Fibroblast of skin of scalp (primary cell): ENCODE data around the gene RACK1.

Source experiments
- DNase-seq: peaks from one replicate; pipeline ENCODE4 v3.0.0-alpha.2; 2013

The RACK1 gene

DNA sequence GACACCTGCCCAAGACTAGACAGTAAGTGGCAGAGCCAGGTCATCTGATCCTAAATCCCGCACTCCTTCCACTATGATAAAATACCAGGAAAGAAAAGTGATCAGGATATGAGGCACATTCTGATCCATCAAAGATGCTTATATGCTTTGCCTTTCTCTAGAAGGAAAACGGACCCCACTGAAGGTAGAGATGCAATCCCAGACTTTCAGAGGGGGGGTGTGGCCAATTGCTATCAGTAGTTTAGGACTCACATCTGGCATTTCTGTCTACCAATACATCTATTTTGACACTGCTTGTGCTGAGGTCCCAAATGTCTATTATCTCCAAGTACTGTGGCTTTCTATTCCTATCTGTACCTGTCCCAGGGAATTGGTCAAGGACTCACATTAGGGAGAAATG is 15.6 kb upstream of the RACK1 start:
- DNase-seq, result no peak

GRCh38 chr5:181258576-181258975 is 14.9 kb upstream of the RACK1 start:
- no peak for DNase-seq

DNA sequence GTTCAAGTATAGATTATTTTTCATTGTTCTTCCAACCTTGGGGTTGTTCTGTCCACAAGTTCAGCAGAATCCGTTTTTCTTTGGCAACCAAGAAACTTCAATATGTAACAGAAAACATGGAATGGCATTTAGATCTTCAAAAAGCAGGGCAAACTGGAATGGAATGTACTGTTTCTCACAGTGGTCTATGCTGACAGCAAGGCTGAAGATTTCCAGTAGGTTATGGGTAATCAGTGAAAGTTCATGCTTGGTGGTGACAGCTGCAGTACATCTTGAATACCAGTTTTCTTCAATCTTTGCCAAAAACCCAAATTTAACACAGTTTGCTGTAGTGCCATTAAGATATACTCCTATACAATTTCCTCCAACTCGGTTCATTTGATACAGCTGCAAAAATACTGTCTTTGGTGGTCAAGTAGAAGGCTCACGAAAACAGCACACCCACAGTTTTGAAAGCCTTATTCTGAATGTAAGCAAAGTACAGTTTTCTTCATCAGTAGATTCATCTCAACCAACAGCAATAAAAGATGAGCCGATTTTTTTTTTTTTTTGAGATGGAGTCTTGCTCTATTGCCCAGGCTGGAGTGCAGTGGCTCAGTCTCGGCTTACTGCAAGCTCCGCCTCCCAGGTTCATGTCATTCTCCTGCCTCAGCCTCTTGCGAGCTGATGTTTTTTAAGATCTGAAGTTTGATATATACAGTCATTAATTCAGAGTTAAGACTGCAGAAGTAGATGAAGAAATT is 12.3 kb upstream of the RACK1 start:
- no peak for DNase-seq

DNA sequence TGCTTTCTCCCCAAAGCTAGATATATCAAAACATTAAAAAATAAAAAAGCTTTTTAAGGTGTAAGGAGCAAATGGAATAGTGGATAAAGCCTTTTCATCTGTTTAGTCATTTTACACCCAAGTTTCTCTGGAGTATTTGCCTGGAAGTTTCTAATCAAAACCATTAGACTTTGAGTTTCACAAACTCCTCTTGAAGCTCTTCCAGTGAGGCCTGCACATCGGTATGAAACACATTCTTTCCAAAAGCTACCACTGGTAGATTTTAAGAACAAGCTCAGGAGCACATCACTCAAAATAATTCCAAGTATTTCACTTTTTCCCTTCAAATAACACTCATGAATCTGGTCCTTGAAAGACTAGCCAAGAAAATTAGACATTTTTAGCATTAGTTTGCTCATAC is 11.6 kb upstream of the RACK1 start:
- DNase-seq, result no peak

DNA sequence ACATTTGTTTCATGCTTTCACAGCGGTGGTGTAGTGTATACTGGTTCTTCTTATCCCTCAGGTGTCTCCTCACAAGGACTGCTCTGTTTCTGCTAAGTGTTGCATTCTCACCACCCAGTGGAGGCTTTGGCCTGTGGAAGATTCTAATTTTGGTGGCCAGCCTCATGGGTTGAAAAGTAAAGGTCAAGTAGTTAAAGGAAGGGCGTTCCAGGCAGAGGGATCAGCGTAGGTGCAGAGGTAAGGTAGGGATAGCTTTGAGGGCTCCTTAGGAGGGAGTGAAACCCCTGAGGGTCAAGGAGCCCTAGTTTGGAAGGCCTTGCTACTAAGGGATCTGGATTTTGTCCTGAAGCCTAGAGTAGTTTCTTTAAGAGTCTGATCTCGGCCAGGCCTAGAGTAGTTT is 4.6 kb upstream of the RACK1 start:
- DNase-seq, result no peak

DNA sequence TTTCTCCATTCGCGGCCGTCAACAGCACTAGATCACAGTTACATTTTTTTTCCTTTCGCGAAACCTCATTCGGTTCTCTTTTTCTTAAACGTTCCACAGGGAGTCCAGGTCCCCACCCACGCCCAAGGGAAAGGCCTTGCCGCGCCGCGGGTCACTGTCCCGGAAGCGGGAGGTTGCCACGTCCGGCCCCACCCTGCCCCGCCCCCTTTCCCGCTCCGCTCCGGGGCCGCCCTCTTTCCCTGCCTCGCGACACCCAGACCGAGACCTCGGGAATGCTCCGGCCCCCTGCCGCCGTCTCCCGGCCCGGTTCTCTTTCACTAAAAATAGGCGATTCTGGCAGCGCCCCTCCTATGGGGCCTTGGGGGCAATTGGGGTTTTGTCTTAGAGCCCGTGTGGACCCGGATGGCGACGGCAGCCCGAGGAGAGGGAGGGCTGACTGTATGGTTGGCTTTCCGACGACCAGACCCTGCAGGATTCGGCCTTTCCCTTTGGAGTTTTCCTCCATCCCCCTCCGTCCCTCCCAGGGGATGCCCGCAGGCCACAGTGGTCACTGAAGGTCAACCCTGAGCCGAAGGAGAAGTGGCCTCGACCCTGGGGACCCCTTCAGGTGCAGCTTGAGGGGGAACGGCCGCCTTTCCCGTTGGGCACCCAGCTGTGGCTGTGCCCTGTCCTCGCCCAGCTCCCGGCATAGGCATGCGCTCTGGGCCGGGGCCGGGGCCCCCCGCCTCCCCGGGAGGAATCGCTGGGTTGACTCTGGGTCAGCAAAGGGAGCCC is 2.8 kb upstream of the RACK1 start:
- DNase-seq, result peak; percentile 92

GRCh38 chr5:181245427-181246275 is 1.9 kb upstream of the RACK1 start:
- no peak for DNase-seq

- DNase-seq, result no peak
Observed at GRCh38 chr5:181243018-181243563, 615 bp downstream of the RACK1 start.

DNA sequence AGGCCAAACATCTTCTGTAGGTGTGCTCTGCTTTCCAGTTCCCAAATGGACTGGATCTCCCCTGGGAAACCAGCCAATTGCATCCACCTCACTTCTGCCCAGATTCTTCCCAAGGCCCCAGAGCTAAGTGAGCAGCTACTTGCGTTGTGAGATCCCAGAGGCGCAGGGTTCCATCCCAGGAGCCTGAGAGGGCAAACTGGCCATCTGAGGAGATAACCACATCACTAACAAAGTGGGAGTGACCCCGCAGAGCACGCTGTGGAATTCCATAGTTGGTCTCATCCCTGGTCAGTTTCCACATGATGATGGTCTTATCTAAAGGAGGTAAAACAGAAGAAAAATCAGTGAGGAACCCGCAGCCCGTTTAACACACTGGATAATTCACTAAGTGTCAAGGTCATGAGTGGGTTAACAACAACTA is 1.7 kb downstream of the RACK1 start:
- no peak for DNase-seq

DNA sequence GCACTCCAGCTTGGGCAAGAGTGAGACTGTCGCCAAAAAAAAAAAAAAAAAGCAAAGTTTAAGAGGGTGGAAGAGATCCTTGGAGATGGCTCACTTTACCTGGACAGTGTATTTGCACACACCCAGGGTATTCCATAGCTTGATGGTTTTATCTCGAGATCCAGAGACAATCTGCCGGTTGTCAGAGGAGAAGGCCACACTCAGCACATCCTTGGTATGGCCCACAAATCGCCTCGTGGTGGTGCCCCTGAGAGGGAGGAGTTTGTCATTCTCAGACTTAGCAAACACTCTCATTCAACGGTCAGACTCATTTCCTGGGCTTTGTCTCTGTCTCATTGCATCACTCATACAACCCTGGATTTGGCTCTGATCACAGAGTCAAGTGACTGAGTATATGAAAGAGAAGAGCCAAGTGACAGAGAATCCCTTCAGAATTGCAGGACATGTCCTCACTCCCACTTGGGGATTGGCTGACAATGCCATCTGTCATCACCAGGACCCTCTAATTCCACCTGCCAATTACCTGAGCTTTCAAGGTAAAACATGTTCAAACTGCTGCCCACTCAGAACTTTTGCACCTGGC is 2.2 kb downstream of the RACK1 start:
- DNase-seq, result peak; percentile 74

DNA sequence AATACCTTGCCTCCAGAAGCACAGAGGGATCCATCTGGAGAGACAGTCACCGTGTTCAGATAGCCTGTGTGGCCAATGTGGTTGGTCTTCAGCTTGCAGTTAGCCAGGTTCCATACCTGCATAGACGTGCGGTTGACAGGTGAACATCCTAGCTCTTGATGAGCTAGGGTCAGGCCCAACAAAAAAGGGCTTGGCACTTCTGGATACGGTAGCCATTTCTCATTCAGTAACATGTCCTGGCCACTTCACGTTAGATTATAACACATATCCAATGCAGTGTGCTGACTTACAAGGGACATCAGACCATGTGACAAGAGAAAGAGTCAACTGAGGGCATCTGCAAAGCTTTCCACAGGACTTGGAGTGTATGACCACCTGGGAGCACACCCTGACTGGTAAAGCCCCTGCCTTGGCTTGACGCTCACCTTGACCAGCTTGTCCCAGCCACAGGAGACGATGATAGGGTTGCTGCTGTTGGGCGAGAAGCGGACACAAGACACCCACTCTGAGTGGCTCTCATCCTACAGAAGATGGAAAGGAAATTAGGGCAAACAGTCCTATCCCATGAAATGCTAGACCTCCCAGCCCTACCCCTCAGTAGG is 4.5 kb downstream of the RACK1 start:
- no peak for DNase-seq

GRCh38 chr5:181237729-181238385 is 5.8 kb downstream of the RACK1 start:
- DNase-seq, result no peak

DNA sequence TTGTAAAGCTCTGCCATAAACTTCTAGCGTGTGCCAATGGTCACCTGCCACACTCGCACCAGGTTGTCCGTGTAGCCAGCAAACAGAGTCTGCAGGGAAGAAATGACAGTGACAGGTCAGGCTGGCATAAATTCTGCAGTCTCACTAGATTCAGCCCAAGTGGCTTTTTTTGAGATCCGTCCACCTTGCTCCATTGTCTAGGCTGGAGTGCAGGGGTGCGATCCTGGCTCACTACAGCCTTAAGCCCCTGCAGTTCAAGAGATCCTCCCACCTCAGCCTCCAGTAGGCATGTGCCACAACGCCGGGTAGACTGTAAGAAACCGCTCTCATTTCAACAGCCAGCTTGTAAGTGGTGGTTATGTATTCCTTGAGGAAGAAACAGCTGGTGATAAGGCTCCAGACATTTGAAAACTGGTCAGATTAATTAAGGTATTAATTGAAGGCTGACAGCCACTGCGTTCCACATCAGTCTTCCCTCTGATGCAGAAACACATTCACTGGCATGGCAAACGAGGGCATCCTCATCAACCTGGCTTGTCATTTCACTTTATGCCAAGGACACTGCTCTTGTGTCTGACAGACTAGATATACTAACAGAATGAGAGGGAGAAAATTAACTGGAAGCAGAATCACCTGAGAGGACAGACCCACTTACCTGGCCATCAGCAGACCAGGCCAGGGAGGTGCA is 6.6 kb downstream of the RACK1 start:
- no peak for DNase-seq

GRCh38 chr5:181236471-181236870 is 7.2 kb downstream of the RACK1 start:
- DNase-seq, result no peak

DNA sequence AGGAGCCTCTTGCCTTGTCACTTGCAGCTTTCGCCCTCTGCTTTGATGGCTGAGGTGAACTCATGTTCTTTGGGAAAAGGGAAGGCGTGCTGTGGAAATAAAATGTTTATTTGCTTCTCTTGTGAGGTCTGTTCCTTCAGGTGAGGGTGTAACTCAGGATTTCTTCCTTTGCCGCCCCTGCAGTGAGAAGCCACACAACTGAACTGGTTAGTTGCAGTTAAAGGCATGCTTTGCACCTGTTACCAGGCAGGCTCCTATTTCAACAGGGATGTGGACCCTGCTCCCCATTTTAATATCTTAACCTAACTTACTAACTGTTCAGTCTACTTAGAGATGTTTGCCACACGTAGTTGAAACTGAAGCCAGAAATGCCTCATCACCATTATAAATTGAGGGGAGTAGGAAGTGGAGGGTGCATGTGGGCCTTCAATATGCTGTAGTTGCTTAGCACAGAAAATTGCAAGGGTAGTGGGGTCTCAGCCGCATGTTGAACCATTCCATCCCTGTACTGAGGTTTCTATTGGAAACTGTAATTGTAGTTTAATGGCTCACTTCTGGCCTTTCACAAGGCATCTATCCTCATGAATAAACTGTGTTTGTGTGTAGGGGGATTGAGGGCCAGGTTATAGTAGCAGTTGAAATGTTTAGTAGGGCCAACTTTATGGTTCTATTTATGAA is 7.9 kb downstream of the RACK1 start:
- DNase-seq, result no peak

- no peak for DNase-seq
Observed at GRCh38 chr5:181235323-181235688, 8.4 kb downstream of the RACK1 start.

- peak; percentile 13 for DNase-seq
Observed at GRCh38 chr5:181234455-181235306, 9.0 kb downstream of the RACK1 start.

DNA sequence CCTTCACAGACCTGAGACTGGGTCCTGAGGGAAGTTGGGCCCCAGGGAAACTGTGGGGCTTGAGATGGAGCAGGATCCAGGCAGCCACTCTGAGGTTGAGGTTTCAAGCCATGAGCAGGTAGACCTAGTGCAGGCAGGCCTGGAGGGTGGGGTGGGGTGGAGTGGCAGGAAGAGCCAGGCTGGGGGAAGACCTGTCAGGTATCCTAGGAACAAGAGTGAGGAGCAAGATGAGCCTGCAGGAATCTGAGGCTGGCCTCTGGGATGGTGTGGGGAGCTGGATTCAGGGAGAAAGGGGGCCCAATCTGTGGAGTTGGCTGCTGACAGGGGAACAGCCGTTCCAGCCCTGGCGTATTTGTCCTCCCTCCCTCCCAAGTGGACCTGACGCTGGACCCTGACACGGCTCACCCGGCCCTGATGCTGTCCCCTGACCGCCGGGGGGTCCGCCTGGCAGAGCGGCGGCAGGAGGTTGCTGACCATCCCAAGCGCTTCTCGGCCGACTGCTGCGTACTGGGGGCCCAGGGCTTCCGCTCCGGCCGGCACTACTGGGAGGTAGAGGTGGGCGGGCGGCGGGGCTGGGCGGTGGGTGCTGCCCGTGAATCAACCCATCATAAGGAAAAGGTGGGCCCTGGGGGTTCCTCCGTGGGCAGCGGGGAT is 9.8 kb downstream of the RACK1 start:
- no peak for DNase-seq
